IPS DF 4.7 (cell line): ENCODE measurements around the gene EML5.
A peak's percentile ranks its signal among the peaks of the same experiment; 100 is the strongest.
"Not testable (repeated sequence)": the region's sequence is repeated elsewhere in the genome, so short reads cannot be mapped to it uniquely, and the experiment has no call there.

Source experiments
- DNase-seq: peaks from one replicate; pipeline ENCODE4 v3.0.0-alpha.2; 2013; ENCODE audit warnings: low spot score; ENCODE audit errors: extremely low read depth

The EML5 gene

GRCh38 chr14:88792473-88793258 is at the start of gene EML5:
Gene EML5 (minus strand): TSS chr14:88792953. CDS start chr14:88792503, 450 bp downstream.
- DNase-seq: no peak

- DNase-seq: no peak
These were observed 49.7 kb upstream of the EML5 start for GRCh38 chr14:88842414-88842813.

- no peak for DNase-seq
These were observed 49.0 kb upstream of the EML5 start for GRCh38 chr14:88841741-88842140.

- DNase-seq: no peak
These were observed 48.2 kb upstream of the EML5 start for GRCh38 chr14:88840926-88841325.

GRCh38 chr14:88838015-88838414 is 45.3 kb upstream of the EML5 start:
- no peak for DNase-seq

GRCh38 chr14:88837495-88837894 is 44.7 kb upstream of the EML5 start:
- DNase-seq: no peak

- DNase-seq: no peak
These were observed 42.9 kb upstream of the EML5 start for GRCh38 chr14:88835661-88836060.

GRCh38 chr14:88834883-88835431 is 42.2 kb upstream of the EML5 start:
- no peak for DNase-seq

GRCh38 chr14:88831284-88831683 is 38.5 kb upstream of the EML5 start:
- no peak for DNase-seq

GRCh38 chr14:88829685-88830302 is 37.0 kb upstream of the EML5 start:
- DNase-seq: no peak

GRCh38 chr14:88829188-88829587 is 36.4 kb upstream of the EML5 start:
- DNase-seq: no peak

- DNase-seq: no peak
These were observed 32.8 kb upstream of the EML5 start for GRCh38 chr14:88825503-88825902.

- DNase-seq: no peak
These were observed 32.3 kb upstream of the EML5 start for GRCh38 chr14:88825078-88825458.

- peak; percentile 30 for DNase-seq
These were observed 31.7 kb upstream of the EML5 start, which contains the start of gene TTC8 for GRCh38 chr14:88824314-88825077. Gene TTC8 (plus strand): TSS chr14:88824651. CDS start chr14:88824708, 57 bp downstream.

- DNase-seq: no peak
These were observed 31.2 kb upstream of the EML5 start for GRCh38 chr14:88823968-88824313.

- no peak for DNase-seq
These were observed 29.1 kb upstream of the EML5 start for GRCh38 chr14:88821888-88822287.

GRCh38 chr14:88821378-88821777 is 28.6 kb upstream of the EML5 start:
- DNase-seq: no peak

GRCh38 chr14:88819674-88820073 is 26.9 kb upstream of the EML5 start:
- DNase-seq: not testable (repeated sequence)

- no peak for DNase-seq
These were observed 25.3 kb upstream of the EML5 start for GRCh38 chr14:88818018-88818417.

GRCh38 chr14:88815980-88816379 is 23.2 kb upstream of the EML5 start:
- no peak for DNase-seq

- no peak for DNase-seq
These were observed 15.6 kb upstream of the EML5 start for GRCh38 chr14:88808359-88808758.

- DNase-seq: no peak
These were observed 11.7 kb upstream of the EML5 start for GRCh38 chr14:88804477-88804876.
